GM12878 (cell line): ENCODE results near the gene CCDC107. TPM values are rescaled to one million over a fixed set of nuclear protein-coding genes. Genes with fewer than 3 reads are reported as not detected.
A peak's percentile ranks its signal among the peaks of the same experiment; 100 is the strongest.

ENCODE experiments used
- ASH2L ChIP-seq: fragments of 300-600, 200-600 bp; sonication (generic); IDR thresholded peaks from 2 replicates; pipeline ENCODE4 v1.6.1; 2017; ENCODE audit warnings: low read depth, mild to moderate bottlenecking, borderline replicate concordance
- DPF2 ChIP-seq: fragments of 450-650 bp; IDR thresholded peaks from 2 replicates; pipeline ENCODE4 v1.6.1; 2017; ENCODE audit warnings: mild to moderate bottlenecking
- EGR1 ChIP-seq, 2 experiments: IDR thresholded peaks; 1 replicate in 1 of 2; 2 replicates in 1 of 2; pipeline ENCODE4 v1.6.1; 2011 to 2012; ENCODE audit warnings: low read depth in 2 of 2, low read length in 2 of 2, borderline replicate concordance in 1 of 2, mild to moderate bottlenecking in 1 of 2, moderate library complexity in 1 of 2
- ESRRA ChIP-seq: IDR thresholded peaks from 2 replicates; pipeline ENCODE4 v1.6.1; 2012; ENCODE audit warnings: mild to moderate bottlenecking, low read length, improper control_type of control experiment
- MYC ChIP-seq: IDR thresholded peaks from 2 replicates; pipeline ENCODE4 v1.6.1; 2011; ENCODE audit warnings: mild to moderate bottlenecking, low read length, moderate library complexity, inconsistent platforms; ENCODE audit not compliant: insufficient read depth, insufficient replicate concordance, insufficient read length, severe bottlenecking
- NR2F1 ChIP-seq: fragments of 450-650 bp; conservative IDR thresholded peaks from 2 replicates; pipeline ENCODE4 v1.6.1; 2017; ENCODE audit warnings: mild to moderate bottlenecking
- NRF1 ChIP-seq: conservative IDR thresholded peaks from 2 replicates; pipeline ENCODE4 v1.6.1; 2011; ENCODE audit warnings: mild to moderate bottlenecking, low read depth, low read length, improper control_type of control experiment
- POLR2A ChIP-seq: IDR thresholded peaks from 2 replicates; pipeline ENCODE4 v1.6.1; 2011; ENCODE audit warnings: low read depth, mild to moderate bottlenecking, low read length
- RELB ChIP-seq: fragments of 450-650 bp; IDR thresholded peaks from 2 replicates; pipeline ENCODE4 v1.6.1; 2017; ENCODE audit warnings: low read depth, mild to moderate bottlenecking, moderate library complexity
- SIX5 ChIP-seq: IDR thresholded peaks from 2 replicates; pipeline ENCODE4 v1.6.1; 2011; ENCODE audit warnings: mild to moderate bottlenecking, low read depth, low read length, moderate library complexity; ENCODE audit not compliant: severe bottlenecking
- ZBTB11 ChIP-seq: fragments of 450-650 bp; formaldehyde crosslinking; IDR thresholded peaks from 2 replicates; pipeline ENCODE4 v1.5.0; 2022; ENCODE audit warnings: mild to moderate bottlenecking, missing genetic modification characterization
- ZNF24 ChIP-seq: fragments of 450-650 bp; IDR thresholded peaks from 2 replicates; pipeline ENCODE4 v1.6.1; 2017; ENCODE audit warnings: antibody characterized with exemption, mild to moderate bottlenecking
- polyA plus RNA-seq, 11 experiments: library from polyadenylated mRNA; depleted of rRNA in 4 of 11; unstranded in 6 of 11; stranded (reverse) in 5 of 11; fragments of >200 nt; fragmentation: Nextera tagmentation in 4 of 11; fragmentation: Illumina TruSeq in 1 of 11; extraction: Ambion mirVana in 4 of 11; extraction: Trizol in 1 of 11; gene quantifications; 1 replicate in 1 of 11; 2 replicates in 10 of 11; pipeline versions ENCODE4 v1.2.1 to v1.2.3, GENCODE V29; 2011 to 2016; ENCODE audit warnings: inconsistent platforms in 2 of 11, missing spikeins in 2 of 11, low read depth in 1 of 11
- total RNA-seq, 4 experiments: library from RNA; depleted of rRNA in 3 of 4; stranded (reverse); fragments of >200 nt in 3 of 4; fragmentation: Illumina TruSeq in 1 of 4; extraction: Trizol in 1 of 4; gene quantifications; 2 replicates each; pipeline versions ENCODE4 v1.2.1 to v1.2.3, GENCODE V29; 2013 to 2021
- TF ChIP-seq, protein P1 (sequence below): fragments of 450-650 bp; IDR thresholded peaks from 2 replicates; pipeline ENCODE4 v1.6.1; 2018; ENCODE audit warnings: mild to moderate bottlenecking, low read depth, moderate library complexity; ENCODE audit not compliant: partially characterized antibody
- TF ChIP-seq, protein P2 (sequence below): IDR thresholded peaks from 2 replicates; pipeline ENCODE4 v1.6.1; 2012; ENCODE audit warnings: improper control_type of control experiment, low read depth, low read length; ENCODE audit not compliant: insufficient replicate concordance

The CCDC107 gene
- total and polyA plus RNA-seq, 10 of the 15 experiments (the other 5 are each of a cell fraction or from before 2014, with no cell fraction given) = 0.19 to 18.3 (median 10.6) TPM

- TF ChIP-seq RELB = no peak
- peak; percentile 86 for TF ChIP-seq NRF1
- TF ChIP-seq ASH2L = no peak
- TF ChIP-seq ZBTB11 (CRISPR knock-in tag) = no peak
- no peak for TF ChIP-seq SIX5
- TF ChIP-seq, protein P1, sequence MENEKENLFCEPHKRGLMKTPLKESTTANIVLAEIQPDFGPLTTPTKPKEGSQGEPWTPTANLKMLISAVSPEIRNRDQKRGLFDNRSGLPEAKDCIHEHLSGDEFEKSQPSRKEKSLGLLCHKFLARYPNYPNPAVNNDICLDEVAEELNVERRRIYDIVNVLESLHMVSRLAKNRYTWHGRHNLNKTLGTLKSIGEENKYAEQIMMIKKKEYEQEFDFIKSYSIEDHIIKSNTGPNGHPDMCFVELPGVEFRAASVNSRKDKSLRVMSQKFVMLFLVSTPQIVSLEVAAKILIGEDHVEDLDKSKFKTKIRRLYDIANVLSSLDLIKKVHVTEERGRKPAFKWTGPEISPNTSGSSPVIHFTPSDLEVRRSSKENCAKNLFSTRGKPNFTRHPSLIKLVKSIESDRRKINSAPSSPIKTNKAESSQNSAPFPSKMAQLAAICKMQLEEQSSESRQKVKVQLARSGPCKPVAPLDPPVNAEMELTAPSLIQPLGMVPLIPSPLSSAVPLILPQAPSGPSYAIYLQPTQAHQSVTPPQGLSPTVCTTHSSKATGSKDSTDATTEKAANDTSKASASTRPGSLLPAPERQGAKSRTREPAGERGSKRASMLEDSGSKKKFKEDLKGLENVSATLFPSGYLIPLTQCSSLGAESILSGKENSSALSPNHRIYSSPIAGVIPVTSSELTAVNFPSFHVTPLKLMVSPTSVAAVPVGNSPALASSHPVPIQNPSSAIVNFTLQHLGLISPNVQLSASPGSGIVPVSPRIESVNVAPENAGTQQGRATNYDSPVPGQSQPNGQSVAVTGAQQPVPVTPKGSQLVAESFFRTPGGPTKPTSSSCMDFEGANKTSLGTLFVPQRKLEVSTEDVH = no peak
- TF ChIP-seq DPF2 = peak; percentile 59
- no peak for TF ChIP-seq ESRRA
- TF ChIP-seq MYC = no peak
- TF ChIP-seq, protein P2, sequence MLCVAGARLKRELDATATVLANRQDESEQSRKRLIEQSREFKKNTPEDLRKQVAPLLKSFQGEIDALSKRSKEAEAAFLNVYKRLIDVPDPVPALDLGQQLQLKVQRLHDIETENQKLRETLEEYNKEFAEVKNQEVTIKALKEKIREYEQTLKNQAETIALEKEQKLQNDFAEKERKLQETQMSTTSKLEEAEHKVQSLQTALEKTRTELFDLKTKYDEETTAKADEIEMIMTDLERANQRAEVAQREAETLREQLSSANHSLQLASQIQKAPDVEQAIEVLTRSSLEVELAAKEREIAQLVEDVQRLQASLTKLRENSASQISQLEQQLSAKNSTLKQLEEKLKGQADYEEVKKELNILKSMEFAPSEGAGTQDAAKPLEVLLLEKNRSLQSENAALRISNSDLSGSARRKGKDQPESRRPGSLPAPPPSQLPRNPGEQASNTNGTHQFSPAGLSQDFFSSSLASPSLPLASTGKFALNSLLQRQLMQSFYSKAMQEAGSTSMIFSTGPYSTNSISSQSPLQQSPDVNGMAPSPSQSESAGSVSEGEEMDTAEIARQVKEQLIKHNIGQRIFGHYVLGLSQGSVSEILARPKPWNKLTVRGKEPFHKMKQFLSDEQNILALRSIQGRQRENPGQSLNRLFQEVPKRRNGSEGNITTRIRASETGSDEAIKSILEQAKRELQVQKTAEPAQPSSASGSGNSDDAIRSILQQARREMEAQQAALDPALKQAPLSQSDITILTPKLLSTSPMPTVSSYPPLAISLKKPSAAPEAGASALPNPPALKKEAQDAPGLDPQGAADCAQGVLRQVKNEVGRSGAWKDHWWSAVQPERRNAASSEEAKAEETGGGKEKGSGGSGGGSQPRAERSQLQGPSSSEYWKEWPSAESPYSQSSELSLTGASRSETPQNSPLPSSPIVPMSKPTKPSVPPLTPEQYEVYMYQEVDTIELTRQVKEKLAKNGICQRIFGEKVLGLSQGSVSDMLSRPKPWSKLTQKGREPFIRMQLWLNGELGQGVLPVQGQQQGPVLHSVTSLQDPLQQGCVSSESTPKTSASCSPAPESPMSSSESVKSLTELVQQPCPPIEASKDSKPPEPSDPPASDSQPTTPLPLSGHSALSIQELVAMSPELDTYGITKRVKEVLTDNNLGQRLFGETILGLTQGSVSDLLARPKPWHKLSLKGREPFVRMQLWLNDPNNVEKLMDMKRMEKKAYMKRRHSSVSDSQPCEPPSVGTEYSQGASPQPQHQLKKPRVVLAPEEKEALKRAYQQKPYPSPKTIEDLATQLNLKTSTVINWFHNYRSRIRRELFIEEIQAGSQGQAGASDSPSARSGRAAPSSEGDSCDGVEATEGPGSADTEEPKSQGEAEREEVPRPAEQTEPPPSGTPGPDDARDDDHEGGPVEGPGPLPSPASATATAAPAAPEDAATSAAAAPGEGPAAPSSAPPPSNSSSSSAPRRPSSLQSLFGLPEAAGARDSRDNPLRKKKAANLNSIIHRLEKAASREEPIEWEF = no peak
- TF ChIP-seq POLR2A = peak; percentile 85
- peak; percentile 9; the same call in 1 of the 2 replicates for TF ChIP-seq ZNF24
- 0 out of 2 replicates have a peak, but pooled peaks have one; percentile 52 for TF ChIP-seq NR2F1
- TF ChIP-seq EGR1 (IDR thresholded peaks at IDR 0.05; ENCODE audit: borderline replicate concordance in 1 of 2, low read depth in 2 of 2, low read length in 2 of 2) = no peak
Measured at GRCh38 chr9:35658137-35658967, at the start of gene CCDC107 (continued).
